Measurements from ENCODE around the gene GRK4. TPM values are rescaled to one million over a fixed set of nuclear protein-coding genes. Genes with fewer than 3 reads are reported as not detected.
A peak's percentile ranks its signal among the peaks of the same experiment; 100 is the strongest.
"Not testable (repeated sequence)": the region's sequence is repeated elsewhere in the genome, so short reads cannot be mapped to it uniquely, and the experiment has no call there.

The GRK4 gene
- total RNA-seq, 2 experiments from 2014 or later, result 3.0 to 4.4 TPM

GRCh38 chr4:2947926-2948325 lies 15.4 kb upstream of the GRK4 start:
- Mint-ChIP-seq H3K36me3 (peaks cover 64% of the 10 kb centered on the region), H3K4me3 (no peak overlapping the region), H3K9me3 (ENCODE audit: low read depth) (no peaks in the 10 kb centered on the region), H3K27ac (no peak overlapping the region), H3K4me1 (peaks cover 27% of the 10 kb centered on the region), H3K27me3 (no peaks in the 10 kb centered on the region)
- CTCF ChIA-PET, result interaction anchor here (1.0 to 3.0 kb wide), 5 partner anchors 10 to 185 kb away, joined by 3 to 23 read pairs (median 5); no protein-coding TSS in a partner anchor
- ATAC-seq, result no peak
- no peak for DNase-seq

GRCh38 chr4:2948895-2949781 lies 14.2 kb upstream of the GRK4 start:
- peak; percentile 49 for ATAC-seq
- Mint-ChIP-seq H3K27me3 (no peaks in the 10 kb centered on the region), H3K36me3 (peaks cover 69% of the 10 kb centered on the region), H3K9me3 (ENCODE audit: low read depth) (no peaks in the 10 kb centered on the region), H3K4me1 (peaks cover 29% of the 10 kb centered on the region), H3K4me3 (no peak overlapping the region), H3K27ac (no peak overlapping the region)
- CTCF ChIA-PET, result interaction anchor here (0.6 to 3.0 kb wide), 9 partner anchors 13 to 186 kb away, joined by 3 to 23 read pairs (median 3); partner anchors contain the start of genes GRK4 and NOP14
- DNase-seq, result no peak

GRCh38 chr4:2949782-2950125 lies 13.6 kb upstream of the GRK4 start:
- Mint-ChIP-seq H3K27ac (no peak overlapping the region), H3K4me3 (no peak overlapping the region), H3K9me3 (ENCODE audit: low read depth) (no peaks in the 10 kb centered on the region), H3K27me3 (no peaks in the 10 kb centered on the region), H3K4me1 (peaks cover 31% of the 10 kb centered on the region), H3K36me3 (peaks cover 70% of the 10 kb centered on the region)
- CTCF ChIA-PET, result interaction anchor here (0.9 to 1.2 kb wide), 2 partner anchors 75 to 172 kb away, joined by 3 read pairs; no protein-coding TSS in a partner anchor
- no peak for DNase-seq
- ATAC-seq, result no peak

DNA sequence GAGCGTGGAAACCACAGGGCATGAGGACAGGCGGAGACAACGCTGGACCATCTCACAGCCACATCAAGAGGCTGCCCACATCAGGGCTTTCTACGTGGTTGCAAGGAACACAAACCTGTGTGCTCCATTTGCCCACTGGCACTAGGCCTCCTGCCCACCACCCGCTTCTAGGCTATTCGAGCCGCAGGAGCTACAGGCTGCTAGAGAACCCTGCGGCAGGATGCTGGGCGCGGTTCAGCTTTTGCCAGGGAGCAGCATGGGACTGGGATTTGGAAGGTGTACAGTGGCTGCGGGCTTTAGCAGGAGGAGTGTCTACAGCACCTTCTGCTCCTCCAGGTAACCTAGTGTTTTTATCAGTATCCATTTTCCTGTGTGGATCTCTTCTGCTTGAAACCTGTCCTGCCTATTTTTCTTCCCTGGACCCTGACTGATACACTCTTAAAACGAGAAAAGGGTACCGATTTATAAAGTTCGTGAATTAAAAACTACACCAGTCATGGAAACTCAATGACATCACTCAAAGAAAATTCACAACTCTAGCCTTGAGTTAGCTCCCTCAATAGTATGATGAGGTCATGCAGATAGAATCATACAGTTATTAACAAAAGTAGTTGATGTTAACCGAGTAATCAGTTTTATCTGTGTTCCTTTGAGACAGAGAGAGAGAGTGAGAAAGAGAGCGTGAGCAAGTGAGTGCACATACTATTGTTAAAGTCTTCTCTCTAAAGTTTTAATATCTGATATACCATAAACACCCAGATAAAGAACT lies 13.0 kb upstream of the GRK4 start:
- Mint-ChIP-seq H3K9me3 (ENCODE audit: low read depth) (no peaks in the 10 kb centered on the region), H3K36me3 (peaks cover 68% of the 10 kb centered on the region), H3K4me1 (peaks cover 35% of the 10 kb centered on the region), H3K27me3 (no peaks in the 10 kb centered on the region), H3K27ac (no peak overlapping the region), H3K4me3 (no peak overlapping the region)
- CTCF ChIA-PET, result interaction anchor here (1.2 kb wide), 1 partner anchor 14 kb away, joined by 3 read pairs; no protein-coding TSS in a partner anchor
- no peak for ATAC-seq
- DNase-seq, result no peak

GRCh38 chr4:2953496-2953895 lies 9.9 kb upstream of the GRK4 start:
- H3K27ac Mint-ChIP-seq, result peak overlapping the region; percentile 69
- H3K36me3 Mint-ChIP-seq, result peaks cover 70% of the 10 kb centered on the region
- no peaks in the 10 kb centered on the region for H3K27me3 Mint-ChIP-seq
- H3K9me3 Mint-ChIP-seq (ENCODE audit: low read depth), result no peaks in the 10 kb centered on the region
- peaks cover 64% of the 10 kb centered on the region for H3K4me1 Mint-ChIP-seq
- CTCF ChIA-PET, result interaction anchor here (1.1 to 4.9 kb wide), 11 partner anchors 9 to 196 kb away, joined by 3 to 65 read pairs (median 10); partner anchors contain the start of genes GRK4, NOP14 and TNIP2
- no peak overlapping the region for H3K4me3 Mint-ChIP-seq
- DNase-seq (no peak), ATAC-seq (no peak)

- Mint-ChIP-seq H3K9me3 (ENCODE audit: low read depth) (no peaks in the 10 kb centered on the region), H3K36me3 (peaks cover 70% of the 10 kb centered on the region), H3K27ac (peak overlapping the region; percentile 90), H3K27me3 (no peaks in the 10 kb centered on the region), H3K4me3 (peak overlapping the region; percentile 40), H3K4me1 (peaks cover 73% of the 10 kb centered on the region)
- DNase-seq, result peak; percentile 86
- peak; percentile 77 for ATAC-seq
- CTCF ChIA-PET, result interaction anchor here (0.6 to 4.9 kb wide), 21 partner anchors 8 to 224 kb away, joined by 3 to 65 read pairs (median 4); partner anchors contain the start of genes GRK4, NOP14 and TNIP2
Observed at GRCh38 chr4:2954358-2955185, 8.8 kb upstream of the GRK4 start.

DNA sequence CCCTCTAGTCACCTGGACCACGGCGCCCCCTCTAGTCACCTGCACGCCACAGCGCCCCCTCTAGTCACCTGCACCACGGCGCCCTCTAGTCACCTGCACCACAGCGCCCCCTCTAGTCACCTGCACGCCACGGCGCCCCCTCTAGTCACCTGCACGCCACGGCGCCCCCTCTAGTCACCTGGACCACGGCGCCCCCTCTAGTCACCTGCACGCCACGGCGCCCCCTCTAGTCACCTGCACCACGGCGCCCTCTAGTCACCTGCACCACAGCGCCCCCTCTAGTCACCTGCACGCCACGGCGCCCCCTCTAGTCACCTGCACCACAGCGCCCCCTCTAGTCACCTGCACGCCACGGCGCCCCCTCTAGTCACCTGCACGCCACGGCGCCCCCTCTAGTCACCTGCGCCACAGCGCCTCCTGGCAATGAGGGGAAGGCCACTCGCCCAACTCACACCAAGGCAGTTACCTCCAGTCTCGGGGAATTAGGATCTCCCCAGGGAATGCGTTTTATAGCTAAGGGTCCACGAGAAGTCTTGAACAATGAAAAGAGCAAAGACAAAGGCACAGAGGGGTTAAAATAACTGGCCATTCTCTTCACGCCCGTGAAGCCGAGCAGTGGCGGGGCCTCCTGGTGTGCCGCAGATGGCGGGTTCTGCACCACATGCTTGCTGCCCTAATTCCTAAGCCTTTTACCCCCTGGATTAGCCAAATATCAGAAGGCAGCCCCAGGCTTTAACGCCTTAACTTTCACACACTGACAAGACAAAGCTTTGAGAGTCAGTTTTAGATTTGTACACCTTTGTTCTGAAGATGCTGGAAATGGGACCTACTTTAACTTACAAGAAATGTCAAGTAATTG lies 8.0 kb upstream of the GRK4 start:
- H3K27me3 Mint-ChIP-seq; DNase-seq; H3K9me3 Mint-ChIP-seq (ENCODE audit: low read depth); ATAC-seq: not testable (repeated sequence)
- H3K4me3 Mint-ChIP-seq, result peak overlapping the region; percentile 40
- CTCF ChIA-PET, result interaction anchor here (0.7 to 4.9 kb wide), 14 partner anchors 7 to 514 kb away, joined by 3 to 65 read pairs (median 4); partner anchors contain the start of genes GRK4, NOP14 and TNIP2
- peaks cover 68% of the 10 kb centered on the region for H3K36me3 Mint-ChIP-seq
- H3K4me1 Mint-ChIP-seq, result peaks cover 80% of the 10 kb centered on the region
- peak overlapping the region; percentile 68 for H3K27ac Mint-ChIP-seq

- Mint-ChIP-seq H3K27ac (peak overlapping the region; percentile 4), H3K4me3 (no peak overlapping the region), H3K27me3 (no peaks in the 10 kb centered on the region), H3K4me1 (peaks cover 76% of the 10 kb centered on the region), H3K36me3 (peaks cover 49% of the 10 kb centered on the region), H3K9me3 (ENCODE audit: low read depth) (no peaks in the 10 kb centered on the region)
- CTCF ChIA-PET, result interaction anchor here (2.2 kb wide), 1 partner anchor 11 kb away, joined by 5 read pairs; no protein-coding TSS in a partner anchor
- DNase-seq (no peak), ATAC-seq (no peak)
Observed at GRCh38 chr4:2958446-2958845, 4.9 kb upstream of the GRK4 start.

DNA sequence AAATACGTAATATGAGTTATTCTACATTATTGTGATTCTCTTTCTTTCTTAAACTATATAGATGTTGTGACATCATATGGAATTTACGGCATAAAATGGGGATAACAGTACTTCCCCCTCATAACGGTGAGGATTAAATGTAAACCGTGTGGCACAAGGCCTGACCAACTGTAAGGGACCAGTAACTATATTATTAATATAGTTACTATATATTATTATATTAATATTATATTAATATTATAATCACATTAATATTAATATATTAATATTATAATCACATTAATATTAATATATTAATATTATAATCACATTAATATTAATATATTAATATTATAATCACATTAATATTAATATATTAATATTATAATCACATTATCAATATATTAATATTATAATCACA lies 2.9 kb upstream of the GRK4 start:
- DNase-seq; H3K27me3 Mint-ChIP-seq; ATAC-seq; H3K27ac Mint-ChIP-seq; CTCF ChIA-PET; H3K9me3 Mint-ChIP-seq (ENCODE audit: low read depth): not testable (repeated sequence)
- peaks cover 61% of the 10 kb centered on the region for H3K4me1 Mint-ChIP-seq
- peak overlapping the region; percentile 34 for H3K4me3 Mint-ChIP-seq
- peaks cover 37% of the 10 kb centered on the region for H3K36me3 Mint-ChIP-seq

DNA sequence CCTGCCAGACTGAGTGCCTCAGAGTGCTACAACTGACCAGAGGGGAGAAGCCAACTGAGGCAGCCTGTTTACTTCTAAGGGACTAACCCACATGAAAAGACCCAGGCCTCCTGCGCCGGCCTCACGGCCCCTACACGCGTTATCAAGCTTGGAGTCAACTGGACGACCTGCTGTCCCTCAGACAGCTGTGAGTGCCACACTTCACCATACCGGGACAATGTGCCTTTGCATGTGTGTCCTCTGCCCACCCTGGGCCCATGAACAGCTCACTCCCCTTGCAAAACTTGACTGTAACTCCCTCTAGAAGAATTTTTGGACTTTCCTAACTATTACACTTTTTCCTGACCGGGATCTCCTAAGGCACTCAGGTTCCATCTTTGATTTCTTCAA lies 2.0 kb upstream of the GRK4 start:
- H3K27ac Mint-ChIP-seq, result peak overlapping the region; percentile 77
- H3K9me3 Mint-ChIP-seq (ENCODE audit: low read depth), result no peaks in the 10 kb centered on the region
- peaks cover 7% of the 10 kb centered on the region for H3K27me3 Mint-ChIP-seq
- H3K4me1 Mint-ChIP-seq, result peaks cover 54% of the 10 kb centered on the region
- ATAC-seq, result peak; percentile 8
- CTCF ChIA-PET, result interaction anchor here (1.1 to 3.8 kb wide), 7 partner anchors 7 to 80 kb away, joined by 3 to 25 read pairs (median 6); no protein-coding TSS in a partner anchor
- peak overlapping the region; percentile 78 for H3K4me3 Mint-ChIP-seq
- peaks cover 27% of the 10 kb centered on the region for H3K36me3 Mint-ChIP-seq
- peak; percentile 64 for DNase-seq

GRCh38 chr4:2961811-2962441 lies 1.4 kb upstream of the GRK4 start:
- peak; percentile 52 for ATAC-seq
- H3K4me1 Mint-ChIP-seq, result peaks cover 53% of the 10 kb centered on the region
- CTCF ChIA-PET, result interaction anchor here (1.0 to 3.8 kb wide), 10 partner anchors 8 to 112 kb away, joined by 3 to 25 read pairs (median 5); partner anchors contain the start of genes HTT and HTT-AS
- peak; percentile 86 for DNase-seq
- peak overlapping the region; percentile 77 for H3K27ac Mint-ChIP-seq
- no peaks in the 10 kb centered on the region for H3K9me3 Mint-ChIP-seq (ENCODE audit: low read depth)
- H3K27me3 Mint-ChIP-seq, result peaks cover 7% of the 10 kb centered on the region
- H3K36me3 Mint-ChIP-seq, result peaks cover 23% of the 10 kb centered on the region
- peak overlapping the region; percentile 78 for H3K4me3 Mint-ChIP-seq

Data from activated CD8-positive, alpha-beta memory T cell treated with anti-CD3 and anti-CD28 coated beads, Interleukin-2, amount 10 ng/mL, durations not matched to agents 7 days and 5 days (primary cell).